Peyer's patch (tissue), 4 donors: ENCODE measurements around the gene EYA2. TPM values are rescaled to one million over a fixed set of nuclear protein-coding genes. Genes with fewer than 3 reads are reported as not detected.

Experiments
- DNase-seq, 3 donors: peaks; one replicate each; pipeline ENCODE4 v3.0.0-alpha.2; 2017 to 2019
- H3K27ac ChIP-seq, 4 donors: fragments of 200-600 bp; sonication (generic); one replicate each; pipeline ENCODE4 v1.5.1; 2016 to 2019
- H3K27me3 ChIP-seq, 2 donors: fragments of 200-600 bp; sonication (generic); one replicate each; pipeline ENCODE4 v1.5.1; 2019
- H3K36me3 ChIP-seq, 3 donors: fragments of 200-600 bp; sonication (generic); one replicate each; pipeline ENCODE4 v1.5.1; 2016 to 2019
- H3K4me1 ChIP-seq, 4 donors: fragments of 200-600 bp; sonication (generic); one replicate each; pipeline ENCODE4 v1.5.1; 2016 to 2019
- H3K4me3 ChIP-seq, 4 donors: fragments of 200-600 bp; sonication (generic); 1 replicate in 3 of 4; 2 replicates in 1 of 4; pipeline ENCODE4 v1.5.1; 2016 to 2019; ENCODE audit warnings: mild to moderate bottlenecking in 1 of 4
- H3K9me3 ChIP-seq, 4 donors: fragments of 200-600 bp; sonication (generic); one replicate each; pipeline ENCODE4 v1.5.1; 2016 to 2019; ENCODE audit warnings: mild to moderate bottlenecking in 1 of 4
- POLR2A ChIP-seq, 2 donors: fragments of 450-650 bp; IDR thresholded peaks; one replicate each; pipeline ENCODE4 v1.5.1; 2017; ENCODE audit warnings: antibody characterized with exemption in 2 of 2, mild to moderate bottlenecking in 2 of 2, moderate library complexity in 2 of 2
- total RNA-seq, 4 donors: library from RNA; depleted of rRNA; stranded (reverse); fragments of >200 nt; gene quantifications; one replicate each; pipeline ENCODE4 v1.1.0, GENCODE V29; 2016
- TF ChIP-seq, protein P1 (sequence below), 6 experiments: fragments of 450-650 bp in 4 of 6; fragments of 200-600 bp in 2 of 6; sonication (generic) in 1 of 6; IDR thresholded peaks; one replicate each; pipeline ENCODE4 v1.5.1; 2017 to 2019; ENCODE audit warnings: antibody characterized with exemption in 6 of 6, mild to moderate bottlenecking in 3 of 6, moderate library complexity in 1 of 6

Gene EYA2
- total RNA-seq, 4 donors from 2014 or later: 0.40 to 1.7 TPM; not detected in 2

DNA sequence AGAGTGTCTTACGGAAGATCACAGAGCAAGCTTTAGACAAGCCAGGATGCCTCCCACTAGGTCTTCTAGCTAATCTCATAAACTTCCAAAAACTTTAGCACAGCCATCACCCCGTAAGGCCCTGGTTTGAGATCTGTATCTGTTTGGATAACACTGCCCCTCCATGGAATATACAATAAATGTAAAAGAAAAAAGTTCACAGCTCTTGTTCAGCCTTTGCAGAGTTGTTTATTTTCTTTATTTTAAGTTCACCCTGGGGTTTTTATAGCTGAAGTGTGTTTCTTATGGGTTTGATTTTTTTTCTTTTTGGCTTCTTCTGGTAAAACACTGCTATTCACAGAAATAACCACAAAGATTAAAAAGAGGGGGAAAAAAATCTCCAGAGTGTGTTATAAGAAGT is 125.6 kb downstream of the EYA2 start:
- no peak for DNase-seq
- H3K4me3 ChIP-seq: no peak overlapping the region
- TF ChIP-seq POLR2A (IDR thresholded peaks at IDR 0.05): no peak
- TF ChIP-seq, protein P1, sequence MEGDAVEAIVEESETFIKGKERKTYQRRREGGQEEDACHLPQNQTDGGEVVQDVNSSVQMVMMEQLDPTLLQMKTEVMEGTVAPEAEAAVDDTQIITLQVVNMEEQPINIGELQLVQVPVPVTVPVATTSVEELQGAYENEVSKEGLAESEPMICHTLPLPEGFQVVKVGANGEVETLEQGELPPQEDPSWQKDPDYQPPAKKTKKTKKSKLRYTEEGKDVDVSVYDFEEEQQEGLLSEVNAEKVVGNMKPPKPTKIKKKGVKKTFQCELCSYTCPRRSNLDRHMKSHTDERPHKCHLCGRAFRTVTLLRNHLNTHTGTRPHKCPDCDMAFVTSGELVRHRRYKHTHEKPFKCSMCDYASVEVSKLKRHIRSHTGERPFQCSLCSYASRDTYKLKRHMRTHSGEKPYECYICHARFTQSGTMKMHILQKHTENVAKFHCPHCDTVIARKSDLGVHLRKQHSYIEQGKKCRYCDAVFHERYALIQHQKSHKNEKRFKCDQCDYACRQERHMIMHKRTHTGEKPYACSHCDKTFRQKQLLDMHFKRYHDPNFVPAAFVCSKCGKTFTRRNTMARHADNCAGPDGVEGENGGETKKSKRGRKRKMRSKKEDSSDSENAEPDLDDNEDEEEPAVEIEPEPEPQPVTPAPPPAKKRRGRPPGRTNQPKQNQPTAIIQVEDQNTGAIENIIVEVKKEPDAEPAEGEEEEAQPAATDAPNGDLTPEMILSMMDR (IDR thresholded peaks at IDR 0.05): no peak

DNA sequence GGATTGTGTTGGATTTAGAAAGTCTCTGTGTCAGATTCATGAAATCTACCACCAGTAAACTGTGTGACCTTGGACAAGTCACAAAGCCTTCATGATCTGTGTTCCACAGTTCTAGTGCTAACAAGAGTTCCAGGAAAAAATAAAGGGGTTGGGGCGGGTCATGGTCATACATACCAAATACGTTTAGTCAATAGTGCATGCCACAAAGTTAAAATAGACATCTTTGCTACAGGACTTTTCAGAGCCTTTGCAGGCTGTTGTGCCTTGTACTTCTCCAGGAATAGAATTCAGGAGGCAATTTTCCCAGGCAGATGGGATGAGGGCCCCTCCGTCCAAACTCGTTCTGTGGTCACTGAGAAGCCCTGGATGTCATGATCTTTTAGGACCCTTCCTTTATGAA is 127.2 kb downstream of the EYA2 start:
- Histone ChIP-seq H3K27ac (no peak overlapping the region), H3K4me1 (no peaks in the 10 kb centered on the region)

More for the DNA sequence above, 125.6 kb downstream of the EYA2 start:
- Histone ChIP-seq H3K36me3 (no peaks in the 10 kb centered on the region), H3K4me1 (no peaks in the 10 kb centered on the region), H3K27me3 (no peaks in the 10 kb centered on the region), H3K27ac (no peak overlapping the region), H3K9me3 (no peaks in the 10 kb centered on the region)

DNA sequence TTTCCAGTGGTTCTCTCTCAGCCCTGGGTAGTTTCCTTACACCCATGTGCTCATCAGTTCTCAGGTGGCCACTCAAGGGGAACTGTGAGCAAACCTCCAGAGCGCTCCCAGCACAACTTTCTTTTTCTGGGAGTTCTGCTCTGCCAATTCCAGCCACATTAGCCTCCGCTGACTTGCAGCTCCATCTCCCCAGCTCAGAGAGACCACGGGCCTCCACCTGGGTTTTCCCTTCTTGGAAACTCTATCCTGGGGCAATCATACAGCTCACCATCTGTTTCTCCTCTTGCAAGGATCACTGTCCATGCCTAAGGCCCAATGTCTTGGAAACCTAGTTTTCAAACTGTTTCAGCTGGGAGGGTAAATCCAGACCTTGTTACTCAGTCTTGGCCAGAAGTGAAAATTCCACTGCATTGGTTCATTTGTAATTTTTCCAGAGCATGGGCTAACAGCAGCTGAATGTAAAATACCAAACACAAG is 129.9 kb downstream of the EYA2 start:
- H3K36me3 ChIP-seq: no peaks in the 10 kb centered on the region
- no peaks in the 10 kb centered on the region for H3K9me3 ChIP-seq
- no peak overlapping the region for H3K4me3 ChIP-seq
- DNase-seq: no peak
- no peaks in the 10 kb centered on the region for H3K27me3 ChIP-seq
- TF ChIP-seq, protein P1 (IDR thresholded peaks at IDR 0.05): no peak
- TF ChIP-seq POLR2A (IDR thresholded peaks at IDR 0.05): no peak
- no peaks in the 10 kb centered on the region for H3K4me1 ChIP-seq
- H3K27ac ChIP-seq: no peak overlapping the region

More for the DNA sequence above, 127.2 kb downstream of the EYA2 start:
- DNase-seq: no peak
- TF ChIP-seq, protein P1 (IDR thresholded peaks at IDR 0.05): no peak
- no peak for TF ChIP-seq POLR2A (IDR thresholded peaks at IDR 0.05)
- Histone ChIP-seq H3K27me3 (no peaks in the 10 kb centered on the region), H3K36me3 (no peaks in the 10 kb centered on the region), H3K4me3 (no peak overlapping the region), H3K9me3 (no peaks in the 10 kb centered on the region)

DNA sequence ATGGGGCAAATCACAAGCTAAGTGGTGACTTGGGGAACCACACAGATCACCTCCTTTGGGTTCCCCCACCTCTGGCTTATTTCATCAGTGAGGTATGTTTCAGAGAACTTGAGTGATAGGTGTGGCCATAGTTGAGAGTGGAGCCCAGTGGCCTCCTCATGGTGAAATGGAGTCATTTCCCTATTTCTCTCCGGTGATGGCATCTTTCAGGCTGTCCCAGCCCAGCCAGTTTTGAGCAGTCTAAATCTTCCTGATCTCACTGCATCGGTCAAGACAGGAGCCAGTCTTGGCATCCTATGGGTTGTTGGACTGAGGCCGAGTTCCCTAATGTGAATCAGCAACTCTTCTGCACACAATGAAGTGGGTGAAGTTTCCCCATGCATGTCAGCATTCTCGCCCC is 132.4 kb downstream of the EYA2 start:
- TF ChIP-seq, protein P1 (IDR thresholded peaks at IDR 0.05): no peak
- no peak for TF ChIP-seq POLR2A (IDR thresholded peaks at IDR 0.05)
- Histone ChIP-seq H3K36me3 (no peaks in the 10 kb centered on the region), H3K27ac (no peak overlapping the region)

DNA sequence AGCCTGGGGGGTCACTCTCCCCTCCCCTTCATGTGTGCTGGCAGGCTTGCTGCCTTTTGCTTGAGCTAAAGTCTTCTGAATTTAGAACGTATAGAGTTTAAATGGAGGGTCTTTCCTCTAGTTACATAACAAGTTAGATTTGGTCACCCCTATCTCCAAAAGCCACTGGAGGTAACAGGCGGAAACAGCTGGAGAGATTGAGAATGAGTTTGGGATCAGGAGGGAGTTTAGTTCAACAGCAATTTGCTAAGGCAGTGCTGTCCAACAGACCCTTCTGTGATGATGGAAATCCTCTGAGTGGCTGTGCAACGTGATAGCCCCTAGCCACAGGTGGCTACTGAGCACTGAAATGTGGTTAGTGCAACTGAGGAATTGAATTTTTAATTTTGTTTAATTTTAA is 132.8 kb downstream of the EYA2 start:
- H3K9me3 ChIP-seq: no peaks in the 10 kb centered on the region
- H3K27ac ChIP-seq: no peak overlapping the region
- no peaks in the 10 kb centered on the region for H3K27me3 ChIP-seq
- no peak for DNase-seq
- TF ChIP-seq, protein P1 (IDR thresholded peaks at IDR 0.05): no peak
- TF ChIP-seq POLR2A (IDR thresholded peaks at IDR 0.05): no peak
- no peaks in the 10 kb centered on the region for H3K36me3 ChIP-seq
- no peak overlapping the region for H3K4me3 ChIP-seq
- no peaks in the 10 kb centered on the region for H3K4me1 ChIP-seq

More for the DNA sequence above, 132.4 kb downstream of the EYA2 start:
- H3K4me1 ChIP-seq: no peaks in the 10 kb centered on the region
- no peak overlapping the region for H3K4me3 ChIP-seq
- H3K9me3 ChIP-seq: no peaks in the 10 kb centered on the region
- DNase-seq: no peak
- H3K27me3 ChIP-seq: no peaks in the 10 kb centered on the region

DNA sequence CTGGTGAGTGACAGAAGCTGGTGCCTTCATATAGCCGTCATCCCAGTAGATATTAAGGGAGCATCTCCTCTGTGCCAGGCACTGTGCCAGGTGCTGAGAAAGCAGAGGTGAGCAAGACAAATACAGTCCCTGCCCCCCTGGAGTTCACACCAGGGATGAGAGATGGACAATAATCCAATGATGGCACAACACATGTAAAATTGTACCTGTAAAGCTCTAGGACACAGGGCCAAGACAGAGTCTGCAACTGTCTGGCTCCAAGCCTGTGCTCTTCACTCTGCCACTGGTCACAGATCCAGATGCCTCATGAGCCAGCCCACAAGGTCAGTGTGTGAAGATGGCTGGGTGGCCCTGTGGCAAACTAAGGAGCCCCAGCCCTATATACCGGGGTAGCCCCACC is 133.8 kb downstream of the EYA2 start:
- no peak overlapping the region for H3K27ac ChIP-seq
- H3K4me1 ChIP-seq: no peaks in the 10 kb centered on the region
- no peak overlapping the region for H3K4me3 ChIP-seq
- H3K9me3 ChIP-seq: no peaks in the 10 kb centered on the region
- TF ChIP-seq POLR2A (IDR thresholded peaks at IDR 0.05): no peak
- TF ChIP-seq, protein P1 (IDR thresholded peaks at IDR 0.05): no peak
- no peaks in the 10 kb centered on the region for H3K36me3 ChIP-seq
- no peak for DNase-seq
- H3K27me3 ChIP-seq: no peaks in the 10 kb centered on the region
